PC-9 (cell line): Measurements from ENCODE around the gene SLC16A2. TPM values are rescaled to one million over a fixed set of nuclear protein-coding genes. Genes with fewer than 3 reads are reported as not detected.

Experiments used
- BruUV-seq: library from RNA; stranded (reverse); fragments of 400-500 nt; replicated peaks from 2 replicates; lab custom pipeline; 2021; lab: Mats Ljungman, UMichigan
- CTCF ChIA-PET: fragments of 300-600 bp; sonication (Branson Sonifier 250); formaldehyde crosslinking; loops from one replicate; lab custom pipeline; 2022; ENCODE audit warnings: antibody characterized with exemption; lab: Charles Lee
- POLR2A ChIA-PET: fragments of 300-600 bp; sonication (Branson Sonifier 250); formaldehyde crosslinking; loops from one replicate; lab custom pipeline; 2022; ENCODE audit warnings: antibody characterized with exemption; ENCODE audit not compliant: unreplicated experiment; lab: Charles Lee
- DNase-seq, 2 experiments: peaks; one replicate each; pipeline versions ENCODE4 v3.0.0 to v3.0.0-alpha.2; 2015 to 2022; ENCODE audit warnings: mixed read lengths in 1 of 2
- H2AFZ ChIP-seq: fragments of 200-600 bp; sonication (generic); 2 replicates; pipeline ENCODE4 v1.8.1; 2017; ENCODE audit warnings: antibody characterized with exemption
- H3F3A ChIP-seq: fragments of 200-600 bp; sonication (generic); 2 replicates; pipeline ENCODE4 v1.8.1; 2017; ENCODE audit warnings: antibody characterized with exemption, mild to moderate bottlenecking, low read depth; ENCODE audit not compliant: insufficient read depth
- H3K27ac ChIP-seq: fragments of 200-600 bp; sonication (generic); 2 replicates; pipeline ENCODE4 v1.6.1; 2016; ENCODE audit warnings: mixed run types
- H3K27me3 ChIP-seq: fragments of 200-600 bp; sonication (generic); 2 replicates; pipeline ENCODE4 v1.6.1; 2016; ENCODE audit warnings: low read depth, mixed run types; ENCODE audit not compliant: insufficient read depth
- H3K36me3 ChIP-seq: fragments of 200-600 bp; sonication (generic); 2 replicates; pipeline ENCODE4 v1.6.1; 2016; ENCODE audit warnings: low read depth, mixed run types
- H3K4me1 ChIP-seq: fragments of 200-600 bp; sonication (generic); replicated peaks from 2 replicates; pipeline ENCODE4 v1.6.1; 2016; ENCODE audit warnings: mixed run types; ENCODE audit not compliant: insufficient read depth
- H3K4me2 ChIP-seq: fragments of 200-600 bp; sonication (generic); 2 replicates; pipeline ENCODE4 v1.6.1; 2017; ENCODE audit warnings: mixed run types
- H3K4me3 ChIP-seq: fragments of 200-600 bp; sonication (generic); 2 replicates; pipeline ENCODE4 v1.6.1; 2016; ENCODE audit warnings: mixed run types
- H3K79me2 ChIP-seq: fragments of 200-600 bp; sonication (generic); 2 replicates; pipeline ENCODE4 v1.6.1; 2017; ENCODE audit warnings: low read depth, mixed run types
- H3K9me2 ChIP-seq: fragments of 200-600 bp; sonication (generic); 2 replicates; pipeline ENCODE4 v1.8.1; 2017; ENCODE audit warnings: mild to moderate bottlenecking; ENCODE audit not compliant: insufficient read depth
- H3K9me3 ChIP-seq: fragments of 200-600 bp; sonication (generic); 2 replicates; pipeline ENCODE4 v1.8.1; 2016; ENCODE audit warnings: low read depth; ENCODE audit not compliant: insufficient read depth
- H4K20me1 ChIP-seq: fragments of 200-600 bp; sonication (generic); 2 replicates; pipeline ENCODE4 v1.8.1; 2017; ENCODE audit not compliant: insufficient read depth
- CTCF ChIP-seq: fragments of 200-600 bp; sonication (generic); conservative IDR thresholded peaks from 2 replicates; pipeline ENCODE4 v1.6.1; 2017; ENCODE audit warnings: mixed run types, antibody characterized with exemption, mild to moderate bottlenecking, moderate library complexity
- EZH2 ChIP-seq: fragments of 200-600 bp; sonication (generic); IDR thresholded peaks from 2 replicates; pipeline ENCODE4 v1.8.0; 2017; ENCODE audit warnings: antibody characterized with exemption, low read depth
- intact Hi-C: fragments of 100-400 bp; cut with micrococcal nuclease; formaldehyde crosslinking; loops from one replicate; pipeline ENCODE4 v1.10.0; 2022; ENCODE audit not compliant: unreplicated experiment
- total RNA-seq: library from RNA; stranded (reverse); gene quantifications from 2 replicates; pipeline ENCODE4 v1.2.3, GENCODE V29; 2021

The SLC16A2 gene
- total RNA-seq, 1 experiment from 2014 or later: not detected

- no peak for TF ChIP-seq CTCF
- TF ChIP-seq EZH2: no peak
- no peak for DNase-seq
- ChIA-PET POLR2A (no interaction called here), CTCF (no interaction called here)
- no peaks in the 10 kb centered on the region for H3K4me1 ChIP-seq
- H3K4me2 ChIP-seq: no peak overlapping the region
- H3K79me2 ChIP-seq: no peaks in the 10 kb centered on the region
- no peaks in the 10 kb centered on the region for H3K9me2 ChIP-seq
- H3K9me3 ChIP-seq: no peaks in the 10 kb centered on the region
- no peak overlapping the region for H3K27ac ChIP-seq
- no peaks in the 10 kb centered on the region for H3F3A ChIP-seq
- BruUV-seq: no TSS peak
- H2AFZ ChIP-seq: no peak overlapping the region
- H3K4me3 ChIP-seq: no peak overlapping the region
- no peaks in the 10 kb centered on the region for H4K20me1 ChIP-seq
- intact Hi-C loops: no loop called here
- H3K36me3 ChIP-seq: no peaks in the 10 kb centered on the region
- no peaks in the 10 kb centered on the region for H3K27me3 ChIP-seq
These were observed 100.9 kb downstream of the SLC16A2 start for GRCh38 chrX:74521961-74522751.

GRCh38 chrX:74523224-74523623 lies 101.9 kb downstream of the SLC16A2 start:
- no peaks in the 10 kb centered on the region for H3K36me3 ChIP-seq
- no peak overlapping the region for H3K27ac ChIP-seq
- no peaks in the 10 kb centered on the region for H3K27me3 ChIP-seq
- H3K9me3 ChIP-seq: no peaks in the 10 kb centered on the region
- H3K4me2 ChIP-seq: no peak overlapping the region
- ChIA-PET CTCF (no interaction called here), POLR2A (no interaction called here)
- no TSS peak for BruUV-seq
- peak in 1 of 2 experiments; percentile 38 for DNase-seq
- H3K4me3 ChIP-seq: no peak overlapping the region
- no peaks in the 10 kb centered on the region for H3K9me2 ChIP-seq
- H3K79me2 ChIP-seq: no peaks in the 10 kb centered on the region
- intact Hi-C loops: no loop called here
- H3F3A ChIP-seq: no peaks in the 10 kb centered on the region
- H3K4me1 ChIP-seq: no peaks in the 10 kb centered on the region
- TF ChIP-seq EZH2: no peak
- no peak for TF ChIP-seq CTCF
- no peaks in the 10 kb centered on the region for H4K20me1 ChIP-seq
- H2AFZ ChIP-seq: no peak overlapping the region

DNA sequence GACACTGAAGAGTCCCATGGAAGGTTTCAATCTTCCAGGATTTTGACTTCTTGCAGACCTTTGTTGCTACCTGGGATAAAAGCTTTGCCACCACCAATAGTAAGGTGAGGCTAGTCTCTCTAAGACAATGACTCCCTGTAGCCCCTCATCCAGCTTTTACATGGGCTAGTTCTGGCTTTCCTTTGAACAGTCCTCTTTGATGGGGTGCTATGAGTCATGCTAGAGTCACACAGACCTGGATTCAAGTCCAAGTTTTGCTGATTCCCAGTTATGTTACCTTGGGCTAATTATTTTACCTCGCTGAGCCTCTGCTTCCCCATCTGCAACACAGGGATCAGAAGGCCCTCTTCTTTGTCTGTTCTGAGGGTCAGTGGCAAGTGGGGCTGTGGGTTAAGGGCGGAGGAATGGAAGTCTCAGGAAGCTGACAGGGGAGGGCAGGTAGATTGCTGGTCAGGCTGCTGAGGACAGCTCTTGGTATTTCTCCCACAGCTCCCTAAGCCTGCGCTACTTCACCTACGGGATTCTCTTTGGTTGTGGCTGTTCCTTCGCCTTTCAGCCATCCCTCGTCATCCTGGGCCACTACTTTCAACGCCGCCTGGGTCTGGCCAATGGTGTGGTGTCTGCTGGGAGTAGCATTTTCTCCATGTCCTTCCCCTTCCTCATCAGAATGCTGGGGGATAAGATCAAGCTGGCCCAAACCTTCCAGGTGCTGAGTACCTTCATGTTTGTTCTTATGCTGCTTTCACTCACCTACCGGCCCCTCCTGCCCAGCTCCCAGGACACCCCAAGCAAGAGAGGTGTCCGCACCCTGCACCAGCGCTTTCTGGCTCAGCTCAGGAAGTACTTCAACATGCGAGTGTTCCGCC lies 102.8 kb downstream of the SLC16A2 start:
- intact Hi-C loops: no loop called here
- Histone ChIP-seq H3K9me3 (no peaks in the 10 kb centered on the region), H3K27me3 (no peaks in the 10 kb centered on the region), H3K9me2 (no peaks in the 10 kb centered on the region), H3K4me2 (no peak overlapping the region), H2AFZ (no peak overlapping the region), H4K20me1 (no peaks in the 10 kb centered on the region), H3K4me1 (no peaks in the 10 kb centered on the region), H3K36me3 (no peaks in the 10 kb centered on the region), H3K79me2 (no peaks in the 10 kb centered on the region), H3K27ac (no peak overlapping the region), H3F3A (no peaks in the 10 kb centered on the region), H3K4me3 (no peak overlapping the region)
- BruUV-seq: no TSS peak
- TF ChIP-seq EZH2: no peak
- TF ChIP-seq CTCF: no peak
- CTCF ChIA-PET: no interaction called here
- no peak for DNase-seq
- POLR2A ChIA-PET: no interaction called here
